HEK293 (cell line): ENCODE measurements around the gene OCSTAMP.

Experiments used
- CTCF ChIP-seq: fragments of 450-650 bp; formaldehyde crosslinking; IDR thresholded peaks from 2 replicates; pipeline ENCODE4 v1.5.1; 2016; ENCODE audit warnings: missing biosample characterization, missing genetic modification characterization
- ZNF311 ChIP-seq: fragments of 450-650 bp; formaldehyde crosslinking; IDR thresholded peaks from 2 replicates; pipeline ENCODE4 v1.5.1; 2017; ENCODE audit warnings: missing biosample characterization, missing genetic modification characterization, borderline replicate concordance
- ZNF518A ChIP-seq: fragments of 450-650 bp; formaldehyde crosslinking; conservative IDR thresholded peaks from 2 replicates; pipeline ENCODE4 v1.5.1; 2016; ENCODE audit warnings: low read depth, missing biosample characterization, missing genetic modification characterization

GRCh38 chr20:46530640-46531039, 19.8 kb downstream of the OCSTAMP start:
- no peak for TF ChIP-seq ZNF518A
- TF ChIP-seq ZNF311 (tag by site-specific recombination), result no peak
- TF ChIP-seq CTCF (tag by site-specific recombination), result no peak
